IgD-negative memory B cell (primary cell): Measurements from ENCODE around the gene GALNT10. TPM values are rescaled to one million over a fixed set of nuclear protein-coding genes. Genes with fewer than 3 reads are reported as not detected.

Experiments
- H3K27ac Mint-ChIP-seq, 3 donors: one replicate each; pipeline ENCODE4 v1.8.0; 2020 to 2022; ENCODE audit warnings: mild to moderate bottlenecking in 3 of 3, mixed read lengths in 3 of 3, moderate library complexity in 1 of 3
- H3K27me3 Mint-ChIP-seq: one replicate; pipeline ENCODE4 v1.8.0; 2021; ENCODE audit warnings: mixed read lengths
- H3K36me3 Mint-ChIP-seq: one replicate; pipeline ENCODE4 v1.8.0; 2020; ENCODE audit warnings: mild to moderate bottlenecking, mixed read lengths
- H3K4me1 Mint-ChIP-seq, 3 donors: one replicate each; pipeline ENCODE4 v1.8.0; 2020 to 2022; ENCODE audit warnings: mixed read lengths in 3 of 3, mild to moderate bottlenecking in 1 of 3
- H3K4me3 Mint-ChIP-seq, 4 donors: one replicate each; pipeline ENCODE4 v1.8.0; 2020 to 2022; ENCODE audit warnings: mild to moderate bottlenecking in 4 of 4, mixed read lengths in 4 of 4, moderate library complexity in 3 of 4
- H3K9me3 Mint-ChIP-seq, 3 donors: one replicate each; pipeline ENCODE4 v1.8.0; 2020 to 2021; ENCODE audit warnings: mixed read lengths in 3 of 3, mild to moderate bottlenecking in 1 of 3
- polyA plus RNA-seq: library from polyadenylated mRNA; unstranded; fragments of 300-500 nt; fragmentation: Illumina TruSeq; gene quantifications from one replicate; pipeline ENCODE4 v1.2.3, GENCODE V29; 2021

GALNT10 gene
- polyA plus RNA-seq, 1 donor from 2014 or later: 25.0 TPM

GRCh38 chr5:154402611-154403010, 212.1 kb downstream of the GALNT10 start:
- Mint-ChIP-seq H3K36me3 (peaks cover 2% of the 10 kb centered on the region), H3K4me3 (no peak overlapping the region), H3K27me3 (no peaks in the 10 kb centered on the region), H3K27ac (no peak overlapping the region), H3K9me3 (no peaks in the 10 kb centered on the region), H3K4me1 (peaks cover 0 to 9% (median 3%) of the 10 kb centered on the region in 3 donors)

GRCh38 chr5:154403234-154403633, 212.7 kb downstream of the GALNT10 start:
- Mint-ChIP-seq H3K27ac (peak overlapping the region in 2 of 3 donors; percentile 65 to 71), H3K4me1 (peaks cover 0 to 9% (median 3%) of the 10 kb centered on the region in 3 donors), H3K9me3 (no peaks in the 10 kb centered on the region)

GRCh38 chr5:154403776-154404387, 213.3 kb downstream of the GALNT10 start:
- Mint-ChIP-seq H3K27ac (peak overlapping the region in 1 of 3 donors; percentile 65), H3K4me3 (no peak overlapping the region)

More at GRCh38 chr5:154403234-154403633, 212.7 kb downstream of the GALNT10 start:
- Mint-ChIP-seq H3K4me3 (no peak overlapping the region), H3K27me3 (no peaks in the 10 kb centered on the region), H3K36me3 (peaks cover 2% of the 10 kb centered on the region)

GRCh38 chr5:154405078-154405792, 214.7 kb downstream of the GALNT10 start:
- H3K36me3 Mint-ChIP-seq: peaks cover 2% of the 10 kb centered on the region
- peaks cover 0 to 8% (median 3%) of the 10 kb centered on the region in 3 donors for H3K4me1 Mint-ChIP-seq
- H3K27me3 Mint-ChIP-seq: no peaks in the 10 kb centered on the region
- peak overlapping the region in 3 of 4 donors; percentile 16 to 91 (median 73) for H3K4me3 Mint-ChIP-seq
- peak overlapping the region in 2 of 3 donors; percentile 1 to 73 for H3K27ac Mint-ChIP-seq
- no peaks in the 10 kb centered on the region for H3K9me3 Mint-ChIP-seq

More at GRCh38 chr5:154403776-154404387, 213.3 kb downstream of the GALNT10 start:
- H3K4me1 Mint-ChIP-seq: peaks cover 0 to 8% (median 3%) of the 10 kb centered on the region in 3 donors
- no peaks in the 10 kb centered on the region for H3K9me3 Mint-ChIP-seq
- no peaks in the 10 kb centered on the region for H3K27me3 Mint-ChIP-seq
- peaks cover 2% of the 10 kb centered on the region for H3K36me3 Mint-ChIP-seq

GRCh38 chr5:154406231-154406630, 215.7 kb downstream of the GALNT10 start:
- H3K4me3 Mint-ChIP-seq: no peak overlapping the region
- H3K27ac Mint-ChIP-seq: no peak overlapping the region
- no peaks in the 10 kb centered on the region for H3K27me3 Mint-ChIP-seq
- peaks cover 0 to 8% (median 3%) of the 10 kb centered on the region in 3 donors for H3K4me1 Mint-ChIP-seq
- no peaks in the 10 kb centered on the region for H3K9me3 Mint-ChIP-seq
- H3K36me3 Mint-ChIP-seq: no peaks in the 10 kb centered on the region

GRCh38 chr5:154406826-154407225, 216.3 kb downstream of the GALNT10 start:
- Mint-ChIP-seq H3K27ac (no peak overlapping the region), H3K9me3 (no peaks in the 10 kb centered on the region)

GRCh38 chr5:154408811-154409210, 218.3 kb downstream of the GALNT10 start:
- no peak overlapping the region for H3K27ac Mint-ChIP-seq
- H3K36me3 Mint-ChIP-seq: no peaks in the 10 kb centered on the region
- H3K4me1 Mint-ChIP-seq: peaks cover 0 to 8% (median 7%) of the 10 kb centered on the region in 3 donors
- no peaks in the 10 kb centered on the region for H3K9me3 Mint-ChIP-seq
- no peak overlapping the region for H3K4me3 Mint-ChIP-seq
- H3K27me3 Mint-ChIP-seq: no peaks in the 10 kb centered on the region

More at GRCh38 chr5:154406826-154407225, 216.3 kb downstream of the GALNT10 start:
- Mint-ChIP-seq H3K27me3 (no peaks in the 10 kb centered on the region), H3K4me1 (peaks cover 0 to 8% (median 3%) of the 10 kb centered on the region in 3 donors), H3K36me3 (no peaks in the 10 kb centered on the region), H3K4me3 (no peak overlapping the region)

- H3K27me3 Mint-ChIP-seq: no peaks in the 10 kb centered on the region
- no peaks in the 10 kb centered on the region for H3K36me3 Mint-ChIP-seq
- no peak overlapping the region for H3K4me3 Mint-ChIP-seq
- H3K9me3 Mint-ChIP-seq: no peaks in the 10 kb centered on the region
- peaks cover 0 to 7% (median 7%) of the 10 kb centered on the region in 3 donors for H3K4me1 Mint-ChIP-seq
- no peak overlapping the region for H3K27ac Mint-ChIP-seq
These were observed 218.8 kb downstream of the GALNT10 start for GRCh38 chr5:154409230-154409840.

GRCh38 chr5:154410008-154410407, 219.5 kb downstream of the GALNT10 start:
- Mint-ChIP-seq H3K27me3 (no peaks in the 10 kb centered on the region), H3K4me3 (no peak overlapping the region), H3K9me3 (no peaks in the 10 kb centered on the region), H3K36me3 (no peaks in the 10 kb centered on the region), H3K4me1 (peaks cover 0 to 7% (median 4%) of the 10 kb centered on the region in 3 donors), H3K27ac (no peak overlapping the region)

GRCh38 chr5:154410786-154411185, 220.3 kb downstream of the GALNT10 start:
- no peaks in the 10 kb centered on the region for H3K9me3 Mint-ChIP-seq
- H3K36me3 Mint-ChIP-seq: no peaks in the 10 kb centered on the region
- H3K4me3 Mint-ChIP-seq: no peak overlapping the region
- H3K27ac Mint-ChIP-seq: no peak overlapping the region
- H3K4me1 Mint-ChIP-seq: peaks cover 0 to 8% (median 4%) of the 10 kb centered on the region in 3 donors
- H3K27me3 Mint-ChIP-seq: no peaks in the 10 kb centered on the region

- no peak overlapping the region for H3K27ac Mint-ChIP-seq
- H3K27me3 Mint-ChIP-seq: no peaks in the 10 kb centered on the region
- H3K9me3 Mint-ChIP-seq: no peaks in the 10 kb centered on the region
- H3K36me3 Mint-ChIP-seq: no peaks in the 10 kb centered on the region
- H3K4me3 Mint-ChIP-seq: no peak overlapping the region
- peaks cover 0 to 8% (median 5%) of the 10 kb centered on the region in 3 donors for H3K4me1 Mint-ChIP-seq
These were observed 220.8 kb downstream of the GALNT10 start for GRCh38 chr5:154411338-154411737.

- Mint-ChIP-seq H3K9me3 (no peaks in the 10 kb centered on the region), H3K4me1 (peaks cover 0 to 12% (median 8%) of the 10 kb centered on the region in 3 donors), H3K27me3 (no peaks in the 10 kb centered on the region), H3K27ac (no peak overlapping the region), H3K4me3 (no peak overlapping the region), H3K36me3 (no peaks in the 10 kb centered on the region)
These were observed 221.8 kb downstream of the GALNT10 start for GRCh38 chr5:154412316-154412715.

GRCh38 chr5:154412925-154413324, 222.4 kb downstream of the GALNT10 start:
- H3K4me3 Mint-ChIP-seq: no peak overlapping the region
- H3K4me1 Mint-ChIP-seq: peaks cover 0 to 12% (median 8%) of the 10 kb centered on the region in 3 donors
- H3K27me3 Mint-ChIP-seq: no peaks in the 10 kb centered on the region
- H3K9me3 Mint-ChIP-seq: no peaks in the 10 kb centered on the region
- no peak overlapping the region for H3K27ac Mint-ChIP-seq
- H3K36me3 Mint-ChIP-seq: no peaks in the 10 kb centered on the region

GRCh38 chr5:154415114-154415513, 224.6 kb downstream of the GALNT10 start:
- Mint-ChIP-seq H3K27ac (no peak overlapping the region), H3K36me3 (peaks cover 2% of the 10 kb centered on the region), H3K9me3 (no peaks in the 10 kb centered on the region), H3K4me3 (no peak overlapping the region), H3K4me1 (peaks cover 0 to 14% (median 8%) of the 10 kb centered on the region in 3 donors), H3K27me3 (no peaks in the 10 kb centered on the region)

- Mint-ChIP-seq H3K36me3 (peaks cover 12% of the 10 kb centered on the region), H3K27ac (no peak overlapping the region), H3K4me1 (peaks cover 0 to 14% (median 8%) of the 10 kb centered on the region in 3 donors), H3K4me3 (no peak overlapping the region), H3K9me3 (peaks cover 0 to 9% (median 2%) of the 10 kb centered on the region in 3 donors), H3K27me3 (no peaks in the 10 kb centered on the region)
These were observed 227.8 kb downstream of the GALNT10 start for GRCh38 chr5:154418344-154418820.
